Natural killer cell (primary cell): ENCODE data around the gene DUS2. TPM values are rescaled to one million over a fixed set of nuclear protein-coding genes. Genes with fewer than 3 reads are reported as not detected.

ENCODE experiments used
- ATAC-seq, 3 donors: fragments of 150-1000 bp in 2 of 3; fragments of 200-7000 bp in 1 of 3; cut with Tn5 transposase; 1 replicate in 1 of 3; 2 replicates in 2 of 3; pipeline ENCODE4 v1.10.0; 2021; ENCODE audit warnings: mild to moderate bottlenecking in 2 of 3, moderate library complexity in 2 of 3
- DNase-seq, 2 donors: peaks; one replicate each; pipeline versions ENCODE4 v3.0.0 to v3.0.0-alpha.2; 2013 to 2021; ENCODE audit warnings: mixed read lengths in 1 of 2
- H3K27ac ChIP-seq: one replicate; pipeline ENCODE4 v1.5.1; 2013; ENCODE audit warnings: mild to moderate bottlenecking, low read length
- H3K27me3 ChIP-seq: one replicate; pipeline ENCODE4 v1.6.1; 2013; ENCODE audit warnings: low read length; ENCODE audit not compliant: control insufficient read depth, insufficient read depth
- H3K36me3 ChIP-seq: one replicate; pipeline ENCODE4 v1.6.1; 2013; ENCODE audit warnings: low read length; ENCODE audit not compliant: control insufficient read depth, insufficient read depth
- H3K4me1 ChIP-seq: one replicate; pipeline ENCODE4 v1.6.1; 2013; ENCODE audit warnings: low read length; ENCODE audit not compliant: control insufficient read depth, insufficient read depth
- H3K4me3 ChIP-seq: one replicate; pipeline ENCODE4 v1.5.1; 2013; ENCODE audit warnings: low read length
- H3K9me3 ChIP-seq: one replicate; pipeline ENCODE4 v1.6.1; 2013; ENCODE audit warnings: low read length; ENCODE audit not compliant: control insufficient read depth, insufficient read depth
- H3K27ac Mint-ChIP-seq, 2 donors: one replicate each; pipeline ENCODE4 v1.8.0; 2022; ENCODE audit warnings: mild to moderate bottlenecking in 2 of 2, mixed read lengths in 2 of 2, moderate library complexity in 1 of 2
- H3K27me3 Mint-ChIP-seq, 2 donors: one replicate each; pipeline ENCODE4 v1.8.0; 2022; ENCODE audit warnings: low read depth in 2 of 2, mixed read lengths in 2 of 2
- H3K36me3 Mint-ChIP-seq: one replicate; pipeline ENCODE4 v1.8.0; 2022; ENCODE audit warnings: mixed read lengths
- H3K4me1 Mint-ChIP-seq, 2 donors: one replicate each; pipeline ENCODE4 v1.8.0; 2022; ENCODE audit warnings: mixed read lengths in 2 of 2
- H3K4me3 Mint-ChIP-seq: one replicate; pipeline ENCODE4 v1.8.0; 2022; ENCODE audit warnings: mild to moderate bottlenecking, moderate library complexity, mixed read lengths
- H3K9me3 Mint-ChIP-seq, 2 donors: one replicate each; pipeline ENCODE4 v1.8.0; 2022; ENCODE audit warnings: mixed read lengths in 2 of 2
- WGBS: methylation state at CpG from one replicate; pipeline ENCODE4 v1.1.7; 2013; ENCODE audit warnings: missing lambda C conversion rate; ENCODE audit not compliant: insufficient coverage; 5-methylcytosine and 5-hydroxymethylcytosine counted together
- intact Hi-C: fragments of 100-400 bp; cut with micrococcal nuclease; formaldehyde crosslinking; loops from one replicate; pipeline ENCODE4 v1.14.2; 2022
- total RNA-seq, 4 donors: library from RNA; stranded (reverse); fragments of 120-200 nt in 1 of 4; gene quantifications; one replicate each; pipeline versions ENCODE4 v1.2.3 to v1.2.4, GENCODE V29; 2013 to 2022
- TF ChIP-seq, protein P1 (sequence below): fragments of 200-600 bp; IDR thresholded peaks from one replicate; pipeline ENCODE4 v1.8.0; 2022; ENCODE audit warnings: antibody characterized with exemption

The DUS2 gene
- total RNA-seq, 3 donors from 2014 or later (not counting 1 experiment from before 2014, with no cell fraction given), result 21.6 to 24.2 (median 22.7) TPM

DNA sequence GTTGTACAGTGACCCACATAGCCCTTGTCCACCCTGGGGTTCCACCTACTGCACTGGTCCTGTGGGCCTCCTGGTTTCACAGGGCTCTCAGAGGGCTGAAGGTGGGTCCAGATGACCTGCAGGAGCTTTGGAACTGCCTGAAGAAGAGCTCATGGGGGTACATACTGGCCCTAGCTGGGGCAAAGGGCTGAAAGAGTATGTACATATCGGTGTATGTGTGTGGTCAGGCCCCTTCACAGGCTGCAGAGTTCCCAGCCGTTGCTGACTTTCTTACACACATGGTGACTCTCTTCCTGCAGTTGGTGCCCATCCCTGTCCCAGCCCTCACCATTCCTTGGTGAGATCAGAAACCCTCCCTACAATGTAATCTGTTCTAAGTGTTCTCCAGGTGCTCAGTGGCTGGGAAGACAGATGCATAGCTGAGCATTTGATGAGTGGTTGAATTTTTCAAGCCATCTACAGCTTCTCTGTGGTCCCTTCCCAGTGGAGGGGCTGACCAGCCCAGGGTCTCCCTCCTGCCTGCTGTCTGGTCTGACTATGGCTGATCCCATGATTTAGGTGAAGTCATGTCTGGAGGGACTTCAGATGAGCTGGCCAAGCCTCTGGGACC is 59.6 kb downstream of the DUS2 start:
- no peaks in the 10 kb centered on the region for H3K9me3 Mint-ChIP-seq
- Histone ChIP-seq H3K4me1 (peaks cover 72% of the 10 kb centered on the region), H3K9me3 (no peaks in the 10 kb centered on the region), H3K36me3 (peaks cover 9% of the 10 kb centered on the region), H3K27ac (peak overlapping the region; percentile 64), H3K4me3 (no peak overlapping the region), H3K27me3 (no peaks in the 10 kb centered on the region)
- no peaks in the 10 kb centered on the region for H3K36me3 Mint-ChIP-seq
- WGBS, result 47% methylated on average over 2 of the region's 2 CpGs
- peak overlapping the region; percentile 81 to 90 for H3K27ac Mint-ChIP-seq
- intact Hi-C loops, result loop anchor here (10.0 kb wide), 1 partner anchor 232 kb away; the partner anchor contains the start of genes PRMT7 and SLC7A6OS
- H3K4me3 Mint-ChIP-seq, result peak overlapping the region; percentile 88
- TF ChIP-seq, protein P1, sequence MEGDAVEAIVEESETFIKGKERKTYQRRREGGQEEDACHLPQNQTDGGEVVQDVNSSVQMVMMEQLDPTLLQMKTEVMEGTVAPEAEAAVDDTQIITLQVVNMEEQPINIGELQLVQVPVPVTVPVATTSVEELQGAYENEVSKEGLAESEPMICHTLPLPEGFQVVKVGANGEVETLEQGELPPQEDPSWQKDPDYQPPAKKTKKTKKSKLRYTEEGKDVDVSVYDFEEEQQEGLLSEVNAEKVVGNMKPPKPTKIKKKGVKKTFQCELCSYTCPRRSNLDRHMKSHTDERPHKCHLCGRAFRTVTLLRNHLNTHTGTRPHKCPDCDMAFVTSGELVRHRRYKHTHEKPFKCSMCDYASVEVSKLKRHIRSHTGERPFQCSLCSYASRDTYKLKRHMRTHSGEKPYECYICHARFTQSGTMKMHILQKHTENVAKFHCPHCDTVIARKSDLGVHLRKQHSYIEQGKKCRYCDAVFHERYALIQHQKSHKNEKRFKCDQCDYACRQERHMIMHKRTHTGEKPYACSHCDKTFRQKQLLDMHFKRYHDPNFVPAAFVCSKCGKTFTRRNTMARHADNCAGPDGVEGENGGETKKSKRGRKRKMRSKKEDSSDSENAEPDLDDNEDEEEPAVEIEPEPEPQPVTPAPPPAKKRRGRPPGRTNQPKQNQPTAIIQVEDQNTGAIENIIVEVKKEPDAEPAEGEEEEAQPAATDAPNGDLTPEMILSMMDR, result no peak
- H3K27me3 Mint-ChIP-seq, result no peaks in the 10 kb centered on the region
- H3K4me1 Mint-ChIP-seq, result peaks cover 70 to 75% of the 10 kb centered on the region in 2 donors
- no peak for DNase-seq
- ATAC-seq, result no peak

DNA sequence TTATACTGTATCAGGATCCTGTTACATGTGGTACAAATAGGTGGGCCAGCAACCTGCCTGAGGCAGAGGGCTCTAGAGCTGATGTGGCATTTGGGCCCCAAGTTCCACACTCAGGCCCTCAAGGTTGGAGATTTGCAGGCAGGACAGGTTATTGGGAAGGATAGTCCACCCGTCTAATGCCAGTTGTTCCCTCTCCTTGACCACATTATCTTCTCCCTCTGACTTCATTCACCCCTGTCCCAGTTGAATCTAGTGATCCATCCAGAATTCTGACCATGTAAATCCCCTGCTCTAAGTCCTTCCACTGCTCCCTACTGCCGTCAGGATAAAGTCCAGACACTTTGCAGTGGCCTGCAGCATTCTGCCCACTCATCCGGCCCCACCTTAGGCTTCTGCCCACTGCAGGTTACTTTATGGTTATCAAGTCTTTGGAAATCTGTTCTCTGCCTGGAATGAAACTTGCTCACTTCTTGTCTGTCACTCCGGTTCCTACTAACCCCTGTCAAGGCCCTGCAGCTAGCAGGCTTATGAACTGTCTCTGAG is 60.2 kb downstream of the DUS2 start:
- Histone ChIP-seq H3K36me3 (peaks cover 6% of the 10 kb centered on the region), H3K4me1 (peaks cover 66% of the 10 kb centered on the region), H3K27me3 (no peaks in the 10 kb centered on the region), H3K9me3 (no peaks in the 10 kb centered on the region), H3K4me3 (no peak overlapping the region), H3K27ac (peak overlapping the region; percentile 95)
- TF ChIP-seq, protein P1, result no peak
- Mint-ChIP-seq H3K9me3 (no peaks in the 10 kb centered on the region), H3K27me3 (no peaks in the 10 kb centered on the region), H3K4me3 (peak overlapping the region; percentile 88), H3K36me3 (no peaks in the 10 kb centered on the region), H3K27ac (peak overlapping the region; percentile 81 to 90), H3K4me1 (peaks cover 68 to 72% of the 10 kb centered on the region in 2 donors)
- intact Hi-C loops, result loop anchor here (10.0 kb wide), 1 partner anchor 231 kb away; the partner anchor contains the start of genes PRMT7 and SLC7A6OS
- DNase-seq, result no peak
- no peak for ATAC-seq
- WGBS, result 96% methylated on average over 4 of the region's 4 CpGs

DNA sequence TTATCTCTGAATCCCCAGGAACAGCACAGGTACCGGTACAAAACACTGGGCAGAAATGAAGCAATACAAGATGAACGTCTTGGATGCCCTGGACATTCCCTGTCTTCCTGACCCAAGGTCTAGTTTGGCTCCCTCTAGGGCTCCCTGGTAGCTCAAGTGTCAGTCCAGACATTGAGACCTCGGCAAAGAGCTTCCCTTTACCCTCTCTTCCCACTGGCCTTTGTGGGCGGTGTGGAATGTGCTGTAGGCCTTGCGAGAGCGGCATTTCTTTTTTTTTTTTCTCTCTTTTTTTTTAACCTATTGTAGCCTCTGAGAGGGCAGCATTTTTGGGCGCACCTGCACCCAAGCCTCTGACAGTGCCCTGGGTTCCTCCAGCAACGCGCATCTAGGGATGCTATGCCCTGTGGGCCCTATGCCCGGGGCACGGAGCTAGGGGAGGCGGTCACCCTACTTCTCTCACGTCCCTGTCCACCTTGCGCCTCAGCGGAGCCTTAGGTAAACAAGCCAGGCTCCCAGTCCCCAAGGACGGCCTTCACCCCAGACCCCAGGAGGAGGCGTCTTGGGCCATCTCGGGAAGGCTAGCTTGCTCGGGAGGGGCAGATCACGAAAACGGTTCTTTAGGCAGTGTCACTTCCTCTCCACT is 60.9 kb downstream of the DUS2 start:
- DNase-seq (no peak), ATAC-seq (no peak)
- Mint-ChIP-seq H3K27me3 (no peaks in the 10 kb centered on the region), H3K36me3 (no peaks in the 10 kb centered on the region), H3K9me3 (no peaks in the 10 kb centered on the region), H3K4me1 (peaks cover 66 to 72% of the 10 kb centered on the region in 2 donors), H3K4me3 (peak overlapping the region; percentile 88), H3K27ac (peak overlapping the region; percentile 81 to 90)
- H3K4me3 ChIP-seq, result peak overlapping the region; percentile 87
- no peaks in the 10 kb centered on the region for H3K9me3 ChIP-seq
- intact Hi-C loops, result loop anchor here (2.0 to 10.0 kb wide), 3 partner anchors 21 to 231 kb away; partner anchors contain the start of genes PRMT7 and SLC7A6OS
- 61% methylated on average over 21 of the region's 21 CpGs for WGBS
- H3K4me1 ChIP-seq, result peaks cover 66% of the 10 kb centered on the region
- H3K27ac ChIP-seq, result peak overlapping the region; percentile 95
- H3K27me3 ChIP-seq, result no peaks in the 10 kb centered on the region
- H3K36me3 ChIP-seq, result peaks cover under 1% of the 10 kb centered on the region
- TF ChIP-seq, protein P1, result no peak
